Loucy (cell line): Measurements from ENCODE around the gene SGMS1.

Experiments used
- H2AFZ ChIP-seq: fragments of 200-600 bp; sonication (generic); 2 replicates; pipeline ENCODE4 v1.6.0; 2016; ENCODE audit warnings: antibody characterized with exemption, mild to moderate bottlenecking, low read length, moderate library complexity
- H3F3A ChIP-seq: fragments of 200-600 bp; 2 replicates; pipeline ENCODE4 v1.6.0; 2016; ENCODE audit warnings: antibody characterized with exemption, low read depth, mild to moderate bottlenecking
- H3K27me3 ChIP-seq: fragments of 200-600 bp; sonication (generic); 2 replicates; pipeline ENCODE4 v1.6.1; 2014; ENCODE audit warnings: low read length, mild to moderate bottlenecking; ENCODE audit not compliant: insufficient read depth, poor library complexity, severe bottlenecking
- H3K36me3 ChIP-seq: fragments of 200-600 bp; sonication (generic); 2 replicates; pipeline ENCODE4 v1.6.1; 2016; ENCODE audit warnings: low read length; ENCODE audit not compliant: insufficient read depth
- H3K4me1 ChIP-seq: fragments of 200-600 bp; sonication (generic); 2 replicates; pipeline ENCODE4 v1.5.1; 2014; ENCODE audit warnings: low read length, mild to moderate bottlenecking; ENCODE audit not compliant: insufficient read depth, poor library complexity, severe bottlenecking
- H3K4me2 ChIP-seq: fragments of 200-600 bp; sonication (generic); 2 replicates; pipeline ENCODE4 v1.6.0; 2014; ENCODE audit warnings: antibody characterized with exemption, low read length, low read depth, mild to moderate bottlenecking; ENCODE audit not compliant: poor library complexity, severe bottlenecking
- H3K4me3 ChIP-seq: fragments of 200-600 bp; sonication (generic); 2 replicates; pipeline ENCODE4 v1.5.1; 2014; ENCODE audit warnings: low read length, mild to moderate bottlenecking, mixed read lengths; ENCODE audit not compliant: poor library complexity, severe bottlenecking
- H3K79me2 ChIP-seq: fragments of 200-600 bp; sonication (generic); 2 replicates; pipeline ENCODE4 v1.6.1; 2014; ENCODE audit warnings: low read length; ENCODE audit not compliant: insufficient read depth
- H3K9ac ChIP-seq: fragments of 200-600 bp; sonication (generic); 2 replicates; pipeline ENCODE4 v1.6.0; 2014; ENCODE audit warnings: mild to moderate bottlenecking, low read depth, low read length, moderate library complexity; ENCODE audit not compliant: poor library complexity, severe bottlenecking
- H3K9me2 ChIP-seq: fragments of 200-600 bp; sonication (generic); replicated peaks from 2 replicates; pipeline ENCODE4 v1.6.1; 2016; ENCODE audit warnings: low read depth, low read length, mixed read lengths
- H3K9me3 ChIP-seq: fragments of 200-600 bp; sonication (generic); 2 replicates; pipeline ENCODE4 v1.6.1; 2014; ENCODE audit warnings: mild to moderate bottlenecking, antibody characterized with exemption, low read length, low read depth; ENCODE audit not compliant: insufficient read depth
- H4K20me1 ChIP-seq: fragments of 200-600 bp; sonication (generic); 2 replicates; pipeline ENCODE4 v1.6.0; 2014; ENCODE audit warnings: antibody characterized with exemption, low read length, mild to moderate bottlenecking; ENCODE audit not compliant: insufficient read depth, poor library complexity, severe bottlenecking
- CTCF ChIP-seq: fragments of 200-600 bp; sonication (generic); conservative IDR thresholded peaks from 2 replicates; pipeline ENCODE4 v1.5.1; 2014; ENCODE audit warnings: mild to moderate bottlenecking, antibody characterized with exemption, low read length
- EZH2phosphoT487 ChIP-seq: fragments of 200-600 bp; IDR thresholded peaks from 2 replicates; pipeline ENCODE4 v1.6.1; 2018; ENCODE audit warnings: antibody characterized with exemption, mild to moderate bottlenecking, moderate library complexity, borderline replicate concordance

SGMS1 gene

DNA sequence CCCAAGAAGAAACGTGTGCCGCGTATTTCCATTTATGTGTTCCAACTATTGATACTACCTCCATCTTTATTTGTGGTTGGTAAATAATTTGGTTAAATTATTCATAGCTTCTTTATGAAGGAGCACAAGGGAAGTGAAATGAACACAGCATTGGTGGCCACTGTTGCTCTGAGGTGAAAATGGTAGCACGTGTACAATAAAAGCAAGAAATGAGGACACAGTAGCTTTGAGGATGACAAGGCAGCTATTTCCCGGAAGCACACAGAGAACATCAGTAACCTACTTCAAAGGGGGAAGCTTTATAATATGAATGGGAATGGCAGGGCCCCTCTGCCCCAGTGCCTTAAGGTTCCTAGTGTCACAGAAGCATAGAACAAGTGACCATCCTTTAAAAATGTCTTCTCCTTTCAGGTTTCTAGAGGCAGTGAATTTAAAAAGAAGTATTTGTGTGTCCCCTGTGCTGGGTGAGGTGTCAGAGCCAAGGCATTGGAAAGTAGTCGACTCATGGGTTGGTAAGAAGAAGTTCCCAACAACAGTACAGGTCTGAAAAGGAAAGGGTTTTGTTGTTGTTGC, 78.8 kb downstream of the SGMS1 start:
- no peak overlapping the region for H3K4me2 ChIP-seq
- no peaks in the 10 kb centered on the region for H3K4me1 ChIP-seq
- no peaks in the 10 kb centered on the region for H3K79me2 ChIP-seq
- H3K36me3 ChIP-seq, result no peaks in the 10 kb centered on the region
- H2AFZ ChIP-seq, result no peak overlapping the region
- TF ChIP-seq EZH2phosphoT487 (no peak), CTCF (no peak)
- no peaks in the 10 kb centered on the region for H3K9me3 ChIP-seq
- no peaks in the 10 kb centered on the region for H3F3A ChIP-seq
- H3K9ac ChIP-seq, result no peak overlapping the region
- no peaks in the 10 kb centered on the region for H4K20me1 ChIP-seq
- no peaks in the 10 kb centered on the region for H3K27me3 ChIP-seq
- H3K9me2 ChIP-seq, result no peaks in the 10 kb centered on the region
- no peak overlapping the region for H3K4me3 ChIP-seq

GRCh38 chr10:50544095-50544856, 79.5 kb downstream of the SGMS1 start:
- Histone ChIP-seq H3K4me3 (no peak overlapping the region), H3K36me3 (no peaks in the 10 kb centered on the region), H3K9ac (no peak overlapping the region), H3K79me2 (no peaks in the 10 kb centered on the region), H4K20me1 (no peaks in the 10 kb centered on the region), H3K9me2 (no peaks in the 10 kb centered on the region), H3F3A (no peaks in the 10 kb centered on the region), H2AFZ (no peak overlapping the region), H3K4me1 (no peaks in the 10 kb centered on the region), H3K4me2 (no peak overlapping the region), H3K27me3 (no peaks in the 10 kb centered on the region), H3K9me3 (no peaks in the 10 kb centered on the region)
- no peak for TF ChIP-seq EZH2phosphoT487
- no peak for TF ChIP-seq CTCF

DNA sequence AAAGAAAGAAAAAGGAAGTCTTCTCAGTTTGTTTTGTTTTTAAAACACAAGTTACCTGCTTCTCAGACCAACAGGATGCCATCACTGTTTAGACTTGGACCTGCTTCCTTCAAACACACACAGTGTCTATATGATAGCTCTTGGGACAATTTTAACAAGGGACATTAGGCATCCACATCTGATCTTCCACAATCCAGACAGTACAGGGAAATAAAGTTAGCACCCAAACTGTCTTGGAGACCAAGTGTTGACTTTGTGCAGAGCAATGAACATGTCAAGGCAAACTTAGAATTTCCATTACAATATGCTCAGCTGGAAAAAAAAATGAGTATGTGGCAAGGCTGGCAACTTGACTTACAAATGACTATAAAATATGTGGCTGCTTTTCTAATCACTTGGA, 80.9 kb downstream of the SGMS1 start:
- no peaks in the 10 kb centered on the region for H4K20me1 ChIP-seq
- no peaks in the 10 kb centered on the region for H3K36me3 ChIP-seq
- TF ChIP-seq EZH2phosphoT487 (no peak), CTCF (no peak)

More for the DNA sequence above, 80.9 kb downstream of the SGMS1 start:
- H3K4me3 ChIP-seq, result no peak overlapping the region
- no peaks in the 10 kb centered on the region for H3K79me2 ChIP-seq
- no peaks in the 10 kb centered on the region for H3K4me1 ChIP-seq
- H3K27me3 ChIP-seq, result no peaks in the 10 kb centered on the region
- H3K4me2 ChIP-seq, result no peak overlapping the region
- no peak overlapping the region for H3K9ac ChIP-seq
- no peaks in the 10 kb centered on the region for H3K9me2 ChIP-seq
- no peaks in the 10 kb centered on the region for H3F3A ChIP-seq
- H2AFZ ChIP-seq, result no peak overlapping the region
- H3K9me3 ChIP-seq, result no peaks in the 10 kb centered on the region
